DMS53 treated with DMSO at 0.1 percent for 48 hours (cell line): Measurements from ENCODE around the gene RIT2.
"Not testable (repeated sequence)": the region's sequence is repeated elsewhere in the genome, so short reads cannot be mapped to it uniquely, and the experiment has no call there.

ENCODE experiments used
- DNase-seq: peaks from one replicate; lab custom pipeline; 2025; ENCODE audit not compliant: unreplicated experiment; lab: John Stamatoyannopoulos, UW

RIT2 gene

GRCh38 chr18:42778445-42779042, 336.9 kb downstream of the RIT2 start:
- no peak for DNase-seq

DNA sequence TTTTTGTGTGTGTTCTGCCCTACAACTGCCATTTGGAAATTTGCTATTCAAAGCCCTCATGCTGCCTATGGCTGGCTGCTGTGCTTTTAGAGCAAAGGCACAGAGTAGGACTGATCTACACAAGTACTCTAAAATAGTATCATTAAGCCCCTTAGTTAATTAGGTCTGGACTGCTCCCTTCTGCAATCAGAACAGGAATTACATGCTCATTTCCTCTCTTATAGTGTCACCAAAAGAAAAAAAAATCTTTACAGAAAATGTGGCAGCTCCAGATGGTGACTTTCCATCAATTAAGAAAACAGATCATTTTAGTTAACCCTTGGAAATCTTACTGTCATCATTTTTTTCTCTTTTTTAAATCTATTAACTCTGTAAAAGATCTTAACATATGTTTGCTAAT, 337.5 kb downstream of the RIT2 start:
- no peak for DNase-seq

DNA sequence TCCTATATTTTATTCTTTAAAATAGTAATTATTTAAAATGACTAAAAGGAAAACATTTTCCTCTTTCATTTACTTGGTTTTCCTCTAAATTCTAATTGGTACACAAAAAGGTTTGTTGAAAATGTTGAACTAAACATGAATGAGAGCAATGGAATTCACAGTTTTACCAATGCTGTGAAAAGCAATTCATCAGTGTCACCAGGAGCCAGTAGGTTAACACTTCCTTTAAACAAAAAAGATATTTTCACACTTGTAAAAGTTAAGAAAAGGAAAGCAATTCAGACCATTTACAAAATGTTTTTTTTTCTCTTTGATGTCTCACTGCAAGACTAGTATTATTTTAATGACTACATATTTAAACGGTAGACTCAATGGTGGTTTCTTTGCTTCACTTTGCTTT, 341.6 kb downstream of the RIT2 start:
- no peak for DNase-seq

GRCh38 chr18:42771936-42772335, 343.5 kb downstream of the RIT2 start:
- DNase-seq = no peak

- no peak for DNase-seq
Measured at GRCh38 chr18:42765302-42765701, 350.2 kb downstream of the RIT2 start.

- DNase-seq = no peak
Measured at GRCh38 chr18:42760290-42760689, 355.2 kb downstream of the RIT2 start.

- DNase-seq = no peak
Measured at GRCh38 chr18:42758852-42759251, 356.6 kb downstream of the RIT2 start.

DNA sequence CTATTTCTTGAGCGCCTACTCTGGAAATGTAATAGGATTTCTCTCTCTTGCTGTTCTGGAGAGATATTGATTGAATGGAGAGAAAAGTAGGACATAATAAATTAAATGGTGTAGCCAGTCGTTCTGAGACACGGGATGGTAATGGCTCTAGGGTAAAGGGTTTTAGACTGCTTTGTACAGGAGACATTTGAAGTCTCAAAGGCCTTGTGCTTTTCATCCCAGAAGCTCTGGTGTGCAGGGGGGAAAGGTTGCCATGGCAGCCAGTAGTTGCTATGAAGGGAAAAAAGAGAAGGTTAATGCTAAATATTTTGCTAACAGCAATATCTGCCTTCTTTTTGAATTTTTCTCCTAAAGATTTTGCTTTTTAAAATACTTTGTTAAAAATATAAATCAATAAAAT, 359.3 kb downstream of the RIT2 start:
- no peak for DNase-seq

- no peak for DNase-seq
Measured at GRCh38 chr18:42752916-42753315, 362.6 kb downstream of the RIT2 start.

DNA sequence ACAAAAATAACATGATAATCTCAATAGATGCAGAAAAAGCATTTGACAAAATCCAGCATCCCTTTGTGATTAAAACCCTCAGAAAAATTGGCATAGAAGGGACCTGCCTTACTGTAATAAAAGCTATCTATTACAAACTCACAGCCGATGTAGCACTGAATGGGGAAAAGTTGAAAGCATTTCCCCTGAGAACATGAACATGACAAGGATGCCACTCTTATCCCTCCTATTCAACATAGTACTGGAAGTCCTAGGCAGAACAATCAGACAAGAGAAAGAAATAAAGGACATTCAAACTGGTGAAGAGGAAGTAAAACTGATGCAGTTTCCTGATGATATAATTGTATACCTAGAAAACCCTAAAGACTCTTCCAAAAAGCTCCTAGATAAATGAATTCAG, 368.7 kb downstream of the RIT2 start:
- no peak for DNase-seq

- DNase-seq = no peak
Measured at GRCh38 chr18:42745931-42746330, 369.6 kb downstream of the RIT2 start.

- DNase-seq = no peak
Measured at GRCh38 chr18:42745171-42745570, 370.3 kb downstream of the RIT2 start.

DNA sequence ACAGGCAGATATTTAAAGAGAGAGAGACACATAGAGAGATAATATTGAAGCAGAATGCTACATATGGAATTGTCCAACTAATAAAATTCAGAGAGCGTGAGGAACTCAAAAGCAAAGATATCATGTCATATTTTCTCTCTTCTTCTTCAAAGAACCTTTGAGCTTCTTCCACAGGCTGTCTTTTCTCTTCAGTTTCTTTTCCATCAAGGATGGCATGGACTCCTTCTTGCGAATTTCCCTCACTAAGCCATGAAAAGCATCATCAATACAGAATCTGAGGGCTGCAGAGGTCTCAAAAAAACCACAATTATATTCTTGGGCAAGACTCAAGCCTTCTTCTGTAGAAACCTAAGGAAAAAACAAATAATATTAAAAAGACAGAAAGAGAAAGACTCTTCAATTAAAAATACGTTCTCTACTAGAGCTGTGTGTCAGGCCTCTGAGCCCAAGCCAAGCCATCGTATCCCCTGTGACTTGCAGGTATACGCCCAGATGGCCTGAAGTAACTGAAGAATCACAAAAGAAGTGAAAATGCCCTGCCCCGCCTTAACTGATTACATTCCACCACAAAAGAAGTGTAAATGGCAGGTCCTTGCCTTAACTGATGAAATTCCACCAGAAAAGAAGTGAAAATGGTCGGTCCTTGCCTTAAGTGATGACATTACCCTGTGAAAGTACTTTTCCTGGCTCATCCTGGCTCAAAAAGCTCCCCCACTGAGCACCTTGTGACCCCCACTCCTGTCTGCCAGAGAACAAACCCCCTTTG, 371.9 kb downstream of the RIT2 start:
- DNase-seq = no peak

DNA sequence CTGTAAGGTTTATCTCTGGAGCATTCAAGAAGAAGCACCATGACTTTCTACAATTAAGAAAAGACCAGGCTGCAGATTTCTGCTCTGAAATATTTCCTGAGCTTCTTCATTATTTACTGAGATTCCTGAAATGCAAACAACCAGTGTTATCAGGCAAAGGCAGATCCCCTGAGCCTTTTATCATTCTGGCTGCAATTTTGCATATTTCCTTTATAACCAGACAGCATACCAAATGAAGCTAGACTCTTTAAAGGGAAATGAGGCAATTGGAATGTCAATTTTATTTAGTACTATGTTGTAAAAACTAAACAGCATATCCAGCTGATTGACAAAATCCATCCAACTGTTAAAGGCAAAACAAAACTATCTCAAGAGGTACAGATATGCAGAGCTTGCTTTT, 372.5 kb downstream of the RIT2 start:
- no peak for DNase-seq

- DNase-seq = no peak
Measured at GRCh38 chr18:42742474-42742873, 373.0 kb downstream of the RIT2 start.

DNA sequence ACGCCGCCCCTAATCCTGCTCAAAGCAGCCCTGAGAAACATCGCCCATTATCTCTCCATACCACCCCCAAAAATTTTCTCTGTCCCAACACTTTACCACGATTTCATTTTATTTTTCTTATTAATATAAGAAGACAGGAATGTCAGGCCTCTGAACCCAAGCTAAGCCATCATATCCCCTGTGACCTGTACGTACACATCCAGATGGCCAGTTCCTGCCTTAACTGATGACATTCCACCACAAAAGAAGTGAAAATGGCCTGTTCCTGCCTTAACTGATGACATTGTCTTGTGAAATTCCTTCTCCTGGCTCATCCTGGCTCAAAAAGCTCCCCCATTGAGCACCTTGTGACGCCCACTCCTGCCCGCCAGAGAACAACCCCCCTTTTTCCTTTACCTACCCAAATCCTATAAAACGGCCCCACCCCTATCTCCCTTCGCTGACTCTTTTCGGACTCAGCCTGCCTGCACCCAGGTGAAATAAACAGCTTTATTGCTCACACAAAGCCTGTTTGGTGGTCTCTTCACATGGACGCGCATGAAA, 373.6 kb downstream of the RIT2 start:
- DNase-seq = not testable (repeated sequence)

DNA sequence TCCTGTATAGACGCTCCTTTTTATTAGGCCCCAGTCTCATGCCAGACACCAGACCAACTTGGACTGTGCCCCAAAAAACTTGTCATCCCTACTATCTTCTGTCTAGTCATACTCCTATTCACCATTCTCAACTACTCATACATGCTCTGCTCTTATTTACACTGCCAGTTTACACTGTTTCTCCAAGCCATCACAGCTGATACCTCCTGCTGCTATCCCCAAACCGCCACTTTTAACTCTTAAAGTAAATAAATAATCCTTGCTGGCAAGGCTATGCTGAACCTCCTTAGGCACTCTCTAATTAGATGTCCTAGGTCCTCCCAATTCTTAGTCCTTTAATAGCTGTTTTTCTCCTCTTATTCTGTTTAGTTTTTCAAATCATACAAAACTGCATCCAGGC, 374.2 kb downstream of the RIT2 start:
- not testable (repeated sequence) for DNase-seq

DNA sequence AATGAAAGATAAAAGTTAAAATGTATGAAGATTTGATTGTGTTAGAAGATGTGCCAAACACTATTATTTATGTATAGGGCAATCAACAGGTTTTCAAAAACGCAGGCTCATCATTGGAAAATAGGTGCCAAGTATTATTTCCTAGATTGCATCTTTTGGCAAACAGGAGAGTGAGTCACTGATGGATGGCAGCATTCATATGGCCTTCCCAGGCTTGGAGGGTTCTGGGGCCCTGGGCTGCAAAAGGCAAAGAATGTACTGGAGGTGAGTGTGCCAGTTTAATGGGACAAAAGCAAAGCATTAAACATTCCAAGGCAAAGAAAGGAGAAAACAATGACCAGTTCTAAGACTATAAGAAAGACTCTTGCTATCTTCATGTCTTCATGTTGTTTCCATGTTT, 379.4 kb downstream of the RIT2 start:
- DNase-seq = no peak

DNA sequence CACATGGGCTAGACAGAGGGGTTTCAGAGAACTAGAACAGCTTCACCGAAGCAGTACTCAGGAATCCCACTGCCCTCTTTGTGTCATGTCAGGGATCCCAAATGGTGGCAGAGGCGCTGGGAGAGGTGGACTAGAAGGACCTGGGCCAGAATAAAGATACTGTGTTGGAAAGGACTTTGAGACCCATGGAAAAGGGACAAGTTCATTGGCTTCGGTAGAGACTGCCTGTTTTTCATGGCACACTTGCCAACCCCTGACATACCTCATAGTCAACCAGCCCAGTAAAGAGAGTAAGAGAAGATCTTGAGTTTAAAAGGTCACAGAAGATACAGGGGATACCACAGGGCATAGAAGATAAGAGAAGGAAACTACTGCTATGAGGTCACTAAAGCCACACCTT, 381.0 kb downstream of the RIT2 start:
- DNase-seq = no peak

DNA sequence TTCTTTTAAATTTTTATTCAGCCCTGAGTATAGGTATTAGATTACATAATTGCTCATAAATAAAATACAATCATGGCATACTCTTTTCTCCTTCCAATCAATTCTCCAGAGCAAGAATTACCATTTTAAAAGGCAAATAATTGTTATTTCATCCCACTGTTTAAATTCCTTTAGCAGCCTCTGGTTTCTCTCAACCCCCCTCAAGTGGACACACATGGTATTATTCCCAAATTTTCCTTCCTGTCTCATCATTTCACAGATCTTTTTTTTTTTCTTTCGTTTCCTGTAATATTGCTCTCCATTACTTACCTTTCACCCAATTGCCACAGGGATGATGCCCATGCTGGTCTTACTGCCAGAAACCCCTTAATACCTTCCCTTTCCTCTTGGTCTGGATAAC, 385.2 kb downstream of the RIT2 start:
- no peak for DNase-seq

DNA sequence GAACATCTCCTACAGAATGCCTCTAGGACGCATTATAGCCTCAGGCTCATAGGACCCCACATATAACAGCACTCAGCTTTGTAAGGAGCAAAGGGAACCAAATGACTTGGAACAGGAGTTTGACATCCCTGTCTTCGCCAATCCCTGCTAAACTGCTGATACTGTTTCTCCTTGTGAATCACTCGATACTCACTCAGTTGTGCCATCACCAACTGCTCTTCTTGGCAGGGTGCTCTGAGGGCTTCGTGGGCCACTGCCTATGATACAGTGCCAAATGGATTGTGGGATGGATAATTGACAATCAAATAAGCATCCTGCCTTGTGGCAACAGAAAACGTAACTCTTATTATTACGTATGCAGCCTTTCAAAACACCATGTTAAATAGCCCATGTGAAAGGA, 396.3 kb downstream of the RIT2 start:
- no peak for DNase-seq

DNA sequence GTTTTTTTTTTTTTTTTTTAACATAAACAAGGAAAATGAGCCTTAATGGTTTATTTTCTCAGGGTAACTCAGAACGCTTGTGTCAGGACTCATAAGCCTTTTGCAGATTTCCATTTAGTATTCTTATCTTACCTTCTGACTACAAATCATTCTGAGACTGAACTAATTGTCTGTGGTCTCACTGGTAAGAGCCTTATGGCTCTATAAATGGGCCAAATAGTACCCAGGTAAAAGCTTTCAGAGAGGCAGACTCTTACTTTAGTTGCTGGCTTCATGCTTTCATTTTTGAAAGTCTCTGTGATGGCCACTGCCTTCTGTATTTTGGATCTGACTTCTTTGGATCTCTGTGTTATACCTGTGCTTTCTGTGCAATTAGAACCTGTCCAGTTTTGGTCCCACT, 403.4 kb downstream of the RIT2 start:
- DNase-seq = no peak

GRCh38 chr18:42707080-42707479, 408.4 kb downstream of the RIT2 start:
- DNase-seq = no peak
